CD4-positive, alpha-beta T cell (primary cell): ENCODE measurements around the gene CD46. TPM values are rescaled to one million over a fixed set of nuclear protein-coding genes. Genes with fewer than 3 reads are reported as not detected.
"Not testable (repeated sequence)": the region's sequence is repeated elsewhere in the genome, so short reads cannot be mapped to it uniquely, and the experiment has no call there.

ENCODE experiments used
- ATAC-seq: fragments of 200-7000 bp; cut with Tn5 transposase; one replicate; pipeline ENCODE4 v1.10.0; 2022; ENCODE audit warnings: mild to moderate bottlenecking; ENCODE audit not compliant: poor library complexity
- CTCF ChIA-PET: fragments of 350-600 bp; sonication (Branson Sonifier 250); formaldehyde crosslinking; loops from one replicate; lab custom pipeline; 2021; ENCODE audit warnings: antibody characterized with exemption, inconsistent platforms; lab: Charles Lee
- POLR2A ChIA-PET: fragments of 350-600 bp; sonication (Branson Sonifier 250); formaldehyde crosslinking; loops from one replicate; lab custom pipeline; 2021; ENCODE audit warnings: antibody characterized with exemption, inconsistent platforms; lab: Charles Lee
- DNase-seq, 14 experiments: peaks; one replicate each; pipeline ENCODE4 v3.0.0-alpha.2; 2013 to 2020; ENCODE audit warnings: mixed read lengths in 2 of 14
- H3K27ac ChIP-seq, 2 donors: one replicate each; pipeline versions ENCODE4 v1.5.1 to v1.7.0; 2013; ENCODE audit warnings: low read length in 2 of 2, low read depth in 1 of 2, mild to moderate bottlenecking in 1 of 2
- H3K27me3 ChIP-seq, 2 experiments: 1 replicate in 1 of 2; 2 replicates in 1 of 2; pipeline versions ENCODE4 v1.6.1 to v1.7.0; 2013; ENCODE audit warnings: low read length in 2 of 2, control low read depth in 1 of 2, mild to moderate bottlenecking in 1 of 2, moderate library complexity in 1 of 2; ENCODE audit not compliant: insufficient read depth in 2 of 2, control insufficient read depth in 1 of 2
- H3K36me3 ChIP-seq: one replicate; pipeline ENCODE4 v1.6.1; 2013; ENCODE audit warnings: low read length, control low read depth; ENCODE audit not compliant: insufficient read depth
- H3K4me1 ChIP-seq: one replicate; pipeline ENCODE4 v1.6.1; 2013; ENCODE audit warnings: low read length, control low read depth; ENCODE audit not compliant: insufficient read depth
- H3K4me3 ChIP-seq: one replicate; pipeline ENCODE4 v1.5.1; 2013; ENCODE audit warnings: mild to moderate bottlenecking, low read length, moderate library complexity
- H3K9me3 ChIP-seq, 2 experiments: 1 replicate in 1 of 2; 2 replicates in 1 of 2; pipeline versions ENCODE4 v1.6.1 to v1.7.0; 2013; ENCODE audit warnings: low read length in 2 of 2, mild to moderate bottlenecking in 2 of 2, control low read depth in 1 of 2, moderate library complexity in 1 of 2; ENCODE audit not compliant: control insufficient read depth in 1 of 2, insufficient read depth in 1 of 2
- H3K27ac Mint-ChIP-seq: one replicate; pipeline ENCODE4 v1.8.0; 2020; ENCODE audit warnings: mixed read lengths
- H3K27me3 Mint-ChIP-seq: one replicate; pipeline ENCODE4 v1.8.0; 2021; ENCODE audit warnings: mixed read lengths
- H3K36me3 Mint-ChIP-seq: one replicate; pipeline ENCODE4 v1.8.0; 2021; ENCODE audit warnings: low read depth, mixed read lengths
- H3K4me1 Mint-ChIP-seq: one replicate; pipeline ENCODE4 v1.8.0; 2021; ENCODE audit warnings: low read depth, mixed read lengths
- H3K4me3 Mint-ChIP-seq: one replicate; pipeline ENCODE4 v1.8.0; 2020; ENCODE audit warnings: mild to moderate bottlenecking, mixed read lengths
- H3K9me3 Mint-ChIP-seq: one replicate; pipeline ENCODE4 v1.8.0; 2020; ENCODE audit warnings: mixed read lengths
- intact Hi-C, 2 experiments: fragments of 100-400 bp; cut with DNase I in 1 of 2; cut with micrococcal nuclease in 1 of 2; formaldehyde crosslinking; loops; one replicate each; pipeline versions ENCODE4 v1.15.1 to v1.9.0; 2023 to 2025; cut with DNase I, micrococcal nuclease
- total RNA-seq, 174 experiments: library from RNA in 2 of 174; stranded (reverse) in 2 of 174; gene quantifications; one replicate each; pipeline ENCODE4 v1.2.3 and lab custom pipeline; 2021 to 2026
- TF ChIP-seq, protein P1 (sequence below): fragments of 200-600 bp; IDR thresholded peaks from one replicate; pipeline ENCODE4 v1.8.0; 2022; ENCODE audit warnings: antibody characterized with exemption, mild to moderate bottlenecking

CD46 gene
- total RNA-seq, 2 experiments from 2014 or later, result 111 to 115 TPM

DNA sequence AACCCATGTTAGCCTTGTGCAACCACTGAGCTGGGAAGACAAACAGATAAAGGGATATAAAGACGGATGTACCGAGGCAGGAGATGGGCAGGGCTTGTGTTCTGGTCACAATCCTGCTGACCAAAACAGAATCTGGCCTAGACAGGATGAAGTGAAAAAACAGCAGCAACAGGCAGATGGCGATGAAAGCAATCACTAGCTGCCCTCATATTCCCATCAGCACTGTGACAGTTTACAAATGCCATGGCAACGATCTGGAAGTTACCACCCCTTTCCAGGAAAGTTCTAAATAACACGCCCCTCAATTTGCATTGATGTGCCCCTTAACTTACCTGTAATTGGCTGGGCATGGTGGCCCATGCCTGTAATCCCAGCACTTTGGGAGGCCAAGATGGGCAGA, 40.6 kb upstream of the CD46 start:
- TF ChIP-seq, protein P1, sequence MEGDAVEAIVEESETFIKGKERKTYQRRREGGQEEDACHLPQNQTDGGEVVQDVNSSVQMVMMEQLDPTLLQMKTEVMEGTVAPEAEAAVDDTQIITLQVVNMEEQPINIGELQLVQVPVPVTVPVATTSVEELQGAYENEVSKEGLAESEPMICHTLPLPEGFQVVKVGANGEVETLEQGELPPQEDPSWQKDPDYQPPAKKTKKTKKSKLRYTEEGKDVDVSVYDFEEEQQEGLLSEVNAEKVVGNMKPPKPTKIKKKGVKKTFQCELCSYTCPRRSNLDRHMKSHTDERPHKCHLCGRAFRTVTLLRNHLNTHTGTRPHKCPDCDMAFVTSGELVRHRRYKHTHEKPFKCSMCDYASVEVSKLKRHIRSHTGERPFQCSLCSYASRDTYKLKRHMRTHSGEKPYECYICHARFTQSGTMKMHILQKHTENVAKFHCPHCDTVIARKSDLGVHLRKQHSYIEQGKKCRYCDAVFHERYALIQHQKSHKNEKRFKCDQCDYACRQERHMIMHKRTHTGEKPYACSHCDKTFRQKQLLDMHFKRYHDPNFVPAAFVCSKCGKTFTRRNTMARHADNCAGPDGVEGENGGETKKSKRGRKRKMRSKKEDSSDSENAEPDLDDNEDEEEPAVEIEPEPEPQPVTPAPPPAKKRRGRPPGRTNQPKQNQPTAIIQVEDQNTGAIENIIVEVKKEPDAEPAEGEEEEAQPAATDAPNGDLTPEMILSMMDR, result no peak
- intact Hi-C loops, result loop anchor here in 1 of 2 experiments (5.0 kb wide), 1 partner anchor 86 kb away; no protein-coding TSS in a partner anchor
- H3K4me1 Mint-ChIP-seq, result no peaks in the 10 kb centered on the region
- ChIA-PET POLR2A (no interaction called here), CTCF (no interaction called here)
- H3K27ac Mint-ChIP-seq, result no peak overlapping the region
- no peak for ATAC-seq
- no peaks in the 10 kb centered on the region for H3K36me3 Mint-ChIP-seq
- peak in 3 of 14 experiments; percentile 2 to 15 (median 14) for DNase-seq
- H3K27ac ChIP-seq, result no peak overlapping the region
- no peaks in the 10 kb centered on the region for H3K27me3 ChIP-seq
- no peak overlapping the region for H3K4me3 Mint-ChIP-seq
- no peaks in the 10 kb centered on the region for H3K4me1 ChIP-seq
- H3K36me3 ChIP-seq, result no peaks in the 10 kb centered on the region
- H3K4me3 ChIP-seq, result no peak overlapping the region
- no peaks in the 10 kb centered on the region for H3K27me3 Mint-ChIP-seq
- H3K9me3 ChIP-seq, result peaks cover 0 to 6% of the 10 kb centered on the region in 2 experiments
- H3K9me3 Mint-ChIP-seq, result no peaks in the 10 kb centered on the region

DNA sequence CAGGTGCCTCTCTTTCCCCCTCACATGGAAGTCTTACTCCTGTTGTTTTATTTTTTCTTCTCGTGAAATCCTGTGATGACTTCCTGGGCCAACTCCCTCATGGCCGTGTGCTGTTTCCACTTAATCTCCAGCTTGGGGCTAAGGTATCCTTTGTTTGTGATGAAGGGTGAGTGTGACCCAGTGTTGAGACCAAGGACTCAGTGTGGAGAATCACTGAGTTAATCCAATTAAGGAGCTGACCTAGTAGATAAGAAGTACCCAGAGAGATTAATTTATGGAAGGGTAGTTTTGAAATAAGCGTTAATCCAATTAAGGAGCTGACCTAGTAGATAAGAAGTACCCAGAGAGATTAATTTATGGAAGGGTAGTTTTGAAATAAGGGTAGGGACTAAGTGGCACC, 39.2 kb upstream of the CD46 start:
- intact Hi-C loops, result loop anchor here (2.0 to 5.0 kb wide), 2 partner anchors 84 to 85 kb away; no protein-coding TSS in a partner anchor
- H3K4me3 ChIP-seq, H3K9me3 ChIP-seq, ATAC-seq, H3K9me3 Mint-ChIP-seq, H3K27ac ChIP-seq, H3K4me3 Mint-ChIP-seq, H3K27me3 Mint-ChIP-seq, H3K27ac Mint-ChIP-seq, POLR2A ChIA-PET, H3K27me3 ChIP-seq, DNase-seq, H3K4me1 ChIP-seq, H3K36me3 ChIP-seq, H3K4me1 Mint-ChIP-seq, H3K36me3 Mint-ChIP-seq: not testable (repeated sequence)
- CTCF ChIA-PET, result interaction anchor here (2.1 kb wide), 1 partner anchor 85 kb away, joined by 10 read pairs; no protein-coding TSS in a partner anchor

DNA sequence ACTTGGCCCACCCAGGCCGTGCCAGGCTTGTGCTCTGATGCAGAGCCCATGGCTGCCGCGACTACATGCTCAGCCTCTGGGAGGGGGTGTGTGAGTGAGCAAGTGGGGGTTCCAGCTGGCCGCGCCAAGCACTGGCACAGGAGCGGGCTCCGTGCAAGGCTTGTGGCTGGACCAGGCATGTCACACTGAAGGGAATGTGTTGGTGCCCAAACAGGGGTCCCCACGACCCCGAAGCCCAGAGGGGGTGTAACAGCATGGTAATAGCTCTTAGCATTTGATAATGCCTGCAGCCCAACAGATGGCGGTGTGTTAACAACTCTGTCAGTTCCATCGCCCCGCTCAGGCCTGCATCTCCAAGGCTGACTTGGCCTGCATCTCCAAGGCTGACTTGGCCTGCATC, 38.3 kb upstream of the CD46 start:
- DNase-seq, result peak in 6 of 14 experiments; percentile 1 to 28 (median 14)
- H3K9me3 Mint-ChIP-seq, result no peaks in the 10 kb centered on the region
- intact Hi-C loops, result loop anchor here (2.0 to 5.0 kb wide), 2 partner anchors 83 to 84 kb away; no protein-coding TSS in a partner anchor
- peaks cover 0 to 6% of the 10 kb centered on the region in 2 experiments for H3K9me3 ChIP-seq
- TF ChIP-seq, protein P1, result no peak
- H3K27ac ChIP-seq, result no peak overlapping the region
- no peak for ATAC-seq
- CTCF ChIA-PET, result interaction anchor here (0.6 to 2.1 kb wide), 2 partner anchors 84 to 184 kb away, joined by 3 to 10 read pairs; no protein-coding TSS in a partner anchor
- H3K27ac Mint-ChIP-seq, result no peak overlapping the region
- no peaks in the 10 kb centered on the region for H3K36me3 ChIP-seq
- H3K4me1 Mint-ChIP-seq, result no peaks in the 10 kb centered on the region
- no peaks in the 10 kb centered on the region for H3K36me3 Mint-ChIP-seq
- no peak overlapping the region for H3K4me3 Mint-ChIP-seq
- H3K27me3 Mint-ChIP-seq, result no peaks in the 10 kb centered on the region
- POLR2A ChIA-PET, result interaction anchor here (0.8 kb wide), 1 partner anchor 84 kb away, joined by 4 read pairs; no protein-coding TSS in a partner anchor
- no peaks in the 10 kb centered on the region for H3K27me3 ChIP-seq
- no peaks in the 10 kb centered on the region for H3K4me1 ChIP-seq
- H3K4me3 ChIP-seq, result no peak overlapping the region

DNA sequence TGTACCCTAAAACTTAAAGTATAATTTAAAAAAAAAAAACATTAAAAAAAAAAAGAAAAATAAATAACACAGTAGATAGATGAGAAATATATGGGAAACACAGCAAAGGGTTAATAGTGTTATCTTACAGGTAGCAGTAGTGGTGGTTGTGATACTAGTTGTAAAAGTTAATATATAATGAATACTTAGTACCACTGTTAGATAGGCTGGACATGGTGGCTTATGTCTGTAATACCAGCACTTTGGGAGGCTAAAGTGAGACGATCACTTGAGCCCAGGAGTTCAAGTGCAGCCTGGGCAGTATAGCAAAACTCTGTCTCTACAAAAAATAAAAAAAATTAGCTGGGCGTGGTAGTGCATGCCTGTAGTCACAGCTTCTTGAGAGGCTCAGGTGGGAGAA, 32.6 kb upstream of the CD46 start:
- Mint-ChIP-seq H3K27me3 (no peaks in the 10 kb centered on the region), H3K9me3 (no peaks in the 10 kb centered on the region), H3K4me1 (no peaks in the 10 kb centered on the region), H3K27ac (no peak overlapping the region), H3K36me3 (no peaks in the 10 kb centered on the region), H3K4me3 (no peak overlapping the region)
- DNase-seq (no peak), ATAC-seq (no peak)
- Histone ChIP-seq H3K9me3 (no peaks in the 10 kb centered on the region), H3K27me3 (no peaks in the 10 kb centered on the region), H3K4me3 (no peak overlapping the region), H3K36me3 (no peaks in the 10 kb centered on the region), H3K4me1 (no peaks in the 10 kb centered on the region), H3K27ac (no peak overlapping the region)
- ChIA-PET CTCF (no interaction called here), POLR2A (no interaction called here)
- intact Hi-C loops, result no loop called here
- TF ChIP-seq, protein P1, result no peak

DNA sequence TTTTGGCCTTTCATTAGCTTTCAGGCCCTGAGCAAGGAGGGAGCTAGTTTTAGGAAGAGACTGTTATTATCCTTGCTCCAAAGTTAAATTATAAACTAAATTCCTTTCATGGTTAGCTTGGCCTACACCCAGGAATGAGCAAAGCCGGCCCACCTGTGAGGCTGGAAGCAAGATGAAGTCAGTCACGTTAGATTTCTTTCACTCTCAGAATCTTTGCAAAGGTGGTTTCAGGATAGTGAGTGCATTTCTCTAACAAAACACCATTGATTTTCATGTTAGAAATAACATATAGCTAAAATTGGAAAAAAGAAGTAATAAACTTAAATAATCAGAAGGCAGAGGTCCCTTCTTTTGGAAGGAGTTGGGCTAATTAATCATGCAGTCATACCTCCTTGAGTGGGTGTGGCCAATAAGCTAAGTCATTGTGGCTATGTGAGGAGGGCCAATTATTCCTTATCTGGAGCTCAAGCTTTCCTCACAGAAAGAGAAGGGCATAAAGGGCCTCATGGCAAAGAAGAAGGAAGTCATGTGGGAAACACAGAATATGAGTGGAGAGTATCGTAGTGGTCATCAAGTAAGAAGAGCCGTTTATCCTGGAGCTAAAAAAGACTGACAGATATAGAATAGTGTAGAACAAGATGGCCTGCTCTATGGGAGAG, 23.5 kb upstream of the CD46 start:
- H3K36me3 Mint-ChIP-seq, intact Hi-C loops, H3K4me3 Mint-ChIP-seq, H3K27me3 ChIP-seq, H3K9me3 ChIP-seq, H3K27ac Mint-ChIP-seq, ATAC-seq, H3K36me3 ChIP-seq, H3K27ac ChIP-seq, H3K27me3 Mint-ChIP-seq, POLR2A ChIA-PET, DNase-seq, H3K9me3 Mint-ChIP-seq, H3K4me1 ChIP-seq, CTCF ChIA-PET, H3K4me3 ChIP-seq: not testable (repeated sequence)
- peaks cover 13% of the 10 kb centered on the region for H3K4me1 Mint-ChIP-seq
